Heart left ventricle (tissue), 16 donors: ENCODE measurements around the gene MYO18B. TPM values are rescaled to one million over a fixed set of nuclear protein-coding genes. Genes with fewer than 3 reads are reported as not detected.

Experiments
- ATAC-seq, 4 donors: fragments of 200-7000 bp; cut with Tn5 transposase; one replicate each; pipeline ENCODE4 v1.9.1; 2020 to 2022; ENCODE audit warnings: moderate library complexity in 4 of 4, mild to moderate bottlenecking in 3 of 4, moderate number of reproducible peaks in 1 of 4
- DNase-seq, 5 donors: peaks; one replicate each; pipeline ENCODE4 v3.0.0-alpha.2; 2020
- H3K27ac ChIP-seq, 12 donors: fragments of 200-600 bp; sonication (generic) in 4 of 12; one replicate each; pipeline versions ENCODE4 v1.5.0 to v1.8.0; 2016 to 2022; ENCODE audit warnings: mild to moderate bottlenecking in 2 of 12
- H3K27me3 ChIP-seq, 9 donors: fragments of 200-600 bp; sonication (generic) in 2 of 9; one replicate each; pipeline versions ENCODE4 v1.5.1 to v1.8.0; 2016 to 2022; ENCODE audit warnings: mild to moderate bottlenecking in 3 of 9
- H3K36me3 ChIP-seq, 9 donors: fragments of 200-600 bp; sonication (generic) in 2 of 9; one replicate each; pipeline versions ENCODE4 v1.5.0 to v1.8.0; 2018 to 2022; ENCODE audit warnings: mild to moderate bottlenecking in 2 of 9
- H3K4me1 ChIP-seq, 12 donors: fragments of 200-600 bp; sonication (generic) in 4 of 12; one replicate each; pipeline versions ENCODE4 v1.5.0 to v1.8.0; 2016 to 2022; ENCODE audit warnings: mild to moderate bottlenecking in 3 of 12
- H3K4me3 ChIP-seq, 12 donors: fragments of 200-600 bp; sonication (generic) in 4 of 12; one replicate each; pipeline versions ENCODE4 v1.5.0 to v1.8.0; 2017 to 2022; ENCODE audit warnings: mild to moderate bottlenecking in 9 of 12, moderate library complexity in 4 of 12
- H3K9me3 ChIP-seq, 12 donors: fragments of 200-600 bp; sonication (generic) in 4 of 12; one replicate each; pipeline versions ENCODE4 v1.5.0 to v1.8.0; 2016 to 2022; ENCODE audit warnings: mild to moderate bottlenecking in 1 of 12
- CTCF ChIP-seq, 12 donors: fragments of 200-600 bp; sonication (generic) in 4 of 12; IDR thresholded peaks; one replicate each; pipeline versions ENCODE4 v1.5.0 to v1.8.0; 2018 to 2022; ENCODE audit warnings: antibody characterized with exemption in 12 of 12, mild to moderate bottlenecking in 5 of 12
- POLR2A ChIP-seq, 2 donors: fragments of 450-650 bp; IDR thresholded peaks; one replicate each; pipeline ENCODE4 v1.6.1; 2017; ENCODE audit warnings: antibody characterized with exemption in 2 of 2, mild to moderate bottlenecking in 2 of 2, moderate library complexity in 2 of 2
- WGBS, 4 donors: extraction: QIAGEN DNeasy Blood & Tissue Kit in 2 of 4; methylation state at CpG; one replicate each; pipeline versions ENCODE4 v1.1.5 to v1.1.7; 2013 to 2018; 5-methylcytosine and 5-hydroxymethylcytosine counted together
- intact Hi-C, 10 donors: fragments of 100-400 bp; cut with DNase I; formaldehyde crosslinking; loops; one replicate each; pipeline versions ENCODE4 v1.11.1 to v1.14.2; 2022
- polyA plus RNA-seq, 2 donors: library from polyadenylated mRNA; stranded (reverse); fragments of 200-250 nt; gene quantifications; one replicate each; pipeline ENCODE4 v1.2.3, GENCODE V29; 2013
- total RNA-seq, 9 donors: library from RNA; depleted of rRNA in 2 of 9; stranded (reverse); fragments of >200 nt in 2 of 9; fragmentation: NEBNext Ultra II Directional in 3 of 9; extraction: Animal tissue kit (Norgen Biotek cat#: 25700) in 3 of 9; gene quantifications; one replicate each; pipeline versions ENCODE4 v1.1.0 to v1.2.4, GENCODE V29; 2016 to 2023
- donor health status: ischemic (EF 13 %, LVEDD 7.1; RV severe dilation, severe dysfunction).
- donor health status: healthy with polysubstance abuse.
- donor health status: DM: no; HTN: yes; CAD: no.
- donor health status: DM: no; HTN: no; CAD: no.
- donor health status: ischemic (EF 25% LVEDD 6.9; RV normal size, moderate dysfunction).
- donor health status: ischemic (EF 25% LVEDD 5.7; RV mildly dilated, moderate dysfunction).
- donor health status: healthy.
- donor health status: DM: yes; HTN: yes; CAD: no.
- donor health status: ischemic (EF 35%, LVEDD 5.7; RV mildly dilated, moderate dysfunction).
- donor health status: nonischemic (EF 11% LVEDD 7.7; RV severe dilation, severe dysfunction).
- donor health status: DM: yes; HTN: yes; CAD: no.
- donor health status: PGD.
- donor health status: ischemic (EF 29% LVEDD 5.4; RV normal size, mild dysfunction).
- donor health status: nonischemic (EF 23%, LVEDD 6.1; RV moderate dilation, normal function).

MYO18B gene
- total and polyA plus RNA-seq, 11 donors: 140 to 301 (median 193) TPM

DNA sequence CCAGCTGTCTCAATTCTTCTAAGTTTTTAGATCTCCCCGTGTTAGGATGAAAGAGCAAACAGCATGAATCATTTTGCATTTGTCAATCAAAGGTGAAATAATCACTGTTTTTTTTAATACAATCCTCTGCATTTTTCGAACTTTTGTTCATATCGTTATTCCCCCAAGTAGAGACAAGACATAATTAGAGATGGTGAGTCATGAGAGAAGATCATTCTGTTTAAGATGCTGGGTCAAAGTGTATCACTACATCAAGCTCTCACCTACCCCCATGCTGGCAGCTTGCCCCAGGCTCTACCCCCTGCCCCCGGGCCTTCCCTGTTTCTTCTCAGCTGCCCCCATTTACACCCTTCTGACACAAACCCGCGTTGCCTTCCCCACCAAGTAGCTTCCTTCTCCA, 30.5 kb upstream of the MYO18B start:
- H3K27ac ChIP-seq: no peak overlapping the region
- H3K4me3 ChIP-seq: no peak overlapping the region
- intact Hi-C loops: loop anchor here in 1 of 10 donors (5.0 kb wide), 1 partner anchor 61 kb away; no protein-coding TSS in a partner anchor
- no peaks in the 10 kb centered on the region for H3K27me3 ChIP-seq
- DNase-seq: no peak
- 80 to 84% (median 84%) methylated on average over 6 of the region's 6 CpGs for WGBS, 4 donors
- peaks cover 0 to 46% (median 3%) of the 10 kb centered on the region in 9 donors for H3K36me3 ChIP-seq
- TF ChIP-seq POLR2A (IDR thresholded peaks at IDR 0.05): no peak
- TF ChIP-seq CTCF (IDR thresholded peaks at IDR 0.05): no peak
- H3K4me1 ChIP-seq: no peaks in the 10 kb centered on the region
- H3K9me3 ChIP-seq: no peaks in the 10 kb centered on the region
- no peak for ATAC-seq

- 79 to 88% (median 84%) methylated on average over 7 of the region's 7 CpGs for WGBS, 4 donors
- no peak for TF ChIP-seq POLR2A (IDR thresholded peaks at IDR 0.05)
- TF ChIP-seq CTCF (IDR thresholded peaks at IDR 0.05): no peak
- intact Hi-C loops: loop anchor here in 1 of 10 donors (5.0 kb wide), 1 partner anchor 59 kb away; no protein-coding TSS in a partner anchor
- H3K27me3 ChIP-seq: no peaks in the 10 kb centered on the region
- no peak overlapping the region for H3K27ac ChIP-seq
- DNase-seq (no peak), ATAC-seq (no peak)
- no peaks in the 10 kb centered on the region for H3K9me3 ChIP-seq
- H3K4me3 ChIP-seq: no peak overlapping the region
- H3K36me3 ChIP-seq: peaks cover 0 to 46% (median 3%) of the 10 kb centered on the region in 9 donors
- peaks cover 0 to 2% (median 0%) of the 10 kb centered on the region in 12 donors for H3K4me1 ChIP-seq
These were observed 29.2 kb upstream of the MYO18B start for GRCh38 chr22:25712661-25713400.

DNA sequence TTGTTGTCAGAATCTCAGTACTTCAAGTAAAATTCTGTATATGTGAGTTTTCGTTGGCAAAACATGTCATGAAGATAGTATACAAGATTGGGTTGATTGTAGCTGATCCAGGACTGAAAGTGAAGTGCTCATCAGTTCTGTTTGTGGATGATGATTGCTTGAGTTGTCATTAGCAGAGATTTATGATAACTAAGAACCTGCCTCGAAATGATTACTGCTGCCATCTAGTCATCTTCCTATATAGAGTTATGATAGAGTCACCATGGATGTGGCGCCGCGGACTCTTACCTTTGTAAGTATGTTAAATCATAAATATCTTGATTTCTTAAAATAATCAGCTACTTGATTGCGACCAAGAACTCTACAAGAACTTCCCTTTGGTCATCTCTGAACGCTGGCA, 27.9 kb upstream of the MYO18B start:
- Histone ChIP-seq H3K36me3 (peaks cover 0 to 46% (median 3%) of the 10 kb centered on the region in 9 donors), H3K27ac (no peak overlapping the region)
- ATAC-seq: no peak

More for the DNA sequence above, 27.9 kb upstream of the MYO18B start:
- H3K27me3 ChIP-seq: no peaks in the 10 kb centered on the region
- H3K4me1 ChIP-seq: peaks cover 0 to 10% (median 0%) of the 10 kb centered on the region in 12 donors
- DNase-seq: no peak
- intact Hi-C loops: loop anchor here in 1 of 10 donors (5.0 kb wide), 1 partner anchor 58 kb away; no protein-coding TSS in a partner anchor
- TF ChIP-seq POLR2A (IDR thresholded peaks at IDR 0.05): no peak
- no peak for TF ChIP-seq CTCF (IDR thresholded peaks at IDR 0.05)
- no peaks in the 10 kb centered on the region for H3K9me3 ChIP-seq
- WGBS, 4 donors: 87 to 91% (median 89%) methylated on average over 7 of the region's 7 CpGs
- H3K4me3 ChIP-seq: no peak overlapping the region
